HS-5 (cell line): ENCODE results near the gene ZNF512B.
"Not testable (repeated sequence)": the region's sequence is repeated elsewhere in the genome, so short reads cannot be mapped to it uniquely, and the experiment has no call there.

Experiments
- DNase-seq: peaks from one replicate; pipeline ENCODE4 v3.0.0-alpha.2; 2012; ENCODE audit warnings: low read depth

ZNF512B gene, protein sequence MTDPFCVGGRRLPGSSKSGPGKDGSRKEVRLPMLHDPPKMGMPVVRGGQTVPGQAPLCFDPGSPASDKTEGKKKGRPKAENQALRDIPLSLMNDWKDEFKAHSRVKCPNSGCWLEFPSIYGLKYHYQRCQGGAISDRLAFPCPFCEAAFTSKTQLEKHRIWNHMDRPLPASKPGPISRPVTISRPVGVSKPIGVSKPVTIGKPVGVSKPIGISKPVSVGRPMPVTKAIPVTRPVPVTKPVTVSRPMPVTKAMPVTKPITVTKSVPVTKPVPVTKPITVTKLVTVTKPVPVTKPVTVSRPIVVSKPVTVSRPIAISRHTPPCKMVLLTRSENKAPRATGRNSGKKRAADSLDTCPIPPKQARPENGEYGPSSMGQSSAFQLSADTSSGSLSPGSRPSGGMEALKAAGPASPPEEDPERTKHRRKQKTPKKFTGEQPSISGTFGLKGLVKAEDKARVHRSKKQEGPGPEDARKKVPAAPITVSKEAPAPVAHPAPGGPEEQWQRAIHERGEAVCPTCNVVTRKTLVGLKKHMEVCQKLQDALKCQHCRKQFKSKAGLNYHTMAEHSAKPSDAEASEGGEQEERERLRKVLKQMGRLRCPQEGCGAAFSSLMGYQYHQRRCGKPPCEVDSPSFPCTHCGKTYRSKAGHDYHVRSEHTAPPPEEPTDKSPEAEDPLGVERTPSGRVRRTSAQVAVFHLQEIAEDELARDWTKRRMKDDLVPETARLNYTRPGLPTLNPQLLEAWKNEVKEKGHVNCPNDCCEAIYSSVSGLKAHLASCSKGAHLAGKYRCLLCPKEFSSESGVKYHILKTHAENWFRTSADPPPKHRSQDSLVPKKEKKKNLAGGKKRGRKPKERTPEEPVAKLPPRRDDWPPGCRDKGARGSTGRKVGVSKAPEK

GRCh38 chr20:63969838-63970713 is at the start of gene ZNF512B:
TSS of gene ZNF512B (minus strand) at chr20:63969930. CDS start at chr20:63967950, 1,980 bp downstream.
- no peak for DNase-seq

- no peak for DNase-seq
Measured at GRCh38 chr20:64015635-64016034, 45.9 kb upstream of the ZNF512B start.

- not testable (repeated sequence) for DNase-seq
Measured at GRCh38 chr20:64012385-64013154, 42.8 kb upstream of the ZNF512B start.

DNA sequence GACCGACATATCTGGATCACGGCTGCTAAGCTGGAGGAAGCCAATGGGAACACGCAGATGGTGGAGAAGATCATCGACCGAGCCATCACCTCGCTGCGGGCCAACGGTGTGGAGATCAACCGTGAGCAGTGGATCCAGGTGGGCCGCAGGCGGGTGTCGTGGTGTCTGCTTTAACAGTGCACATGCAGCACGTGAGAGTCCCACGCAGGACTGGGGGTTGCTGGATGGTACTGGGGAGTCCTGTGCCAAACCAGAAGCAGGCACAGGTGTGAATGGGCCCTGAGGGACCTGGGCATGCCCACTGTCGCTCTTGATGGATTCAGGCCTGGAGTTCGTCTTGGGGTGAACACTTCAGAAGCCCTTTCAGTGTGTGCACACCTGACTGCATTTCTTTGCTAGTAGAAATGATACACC is 41.6 kb upstream of the ZNF512B start:
- no peak for DNase-seq

- DNase-seq = peak; percentile 4
Measured at GRCh38 chr20:64010711-64011237, 41.0 kb upstream of the ZNF512B start.

GRCh38 chr20:64009811-64010387 is 40.2 kb upstream of the ZNF512B start:
- no peak for DNase-seq

- no peak for DNase-seq
Measured at GRCh38 chr20:64006902-64007301, 37.2 kb upstream of the ZNF512B start.

GRCh38 chr20:64006490-64006889 is 36.8 kb upstream of the ZNF512B start:
- DNase-seq = no peak

DNA sequence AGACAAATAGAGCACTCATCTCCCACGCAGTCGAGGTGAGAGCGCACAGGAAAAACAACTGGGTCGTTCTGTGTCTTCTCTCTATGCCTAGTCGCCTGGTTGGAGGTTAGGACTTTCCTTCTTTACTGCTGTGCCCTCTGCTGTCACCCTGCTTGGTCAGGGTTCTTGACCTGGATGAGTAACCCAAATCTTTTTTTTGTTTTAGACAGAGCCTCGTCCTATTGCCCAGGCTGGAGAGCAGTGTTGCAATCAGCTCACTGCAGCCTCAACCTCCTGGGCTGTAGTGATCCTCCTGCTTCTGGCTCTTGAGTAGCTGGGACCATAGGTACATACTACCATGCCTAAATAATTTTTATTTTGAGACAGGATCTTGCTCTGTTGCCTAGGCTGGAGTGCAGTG is 35.7 kb upstream of the ZNF512B start:
- DNase-seq = no peak

- no peak for DNase-seq
Measured at GRCh38 chr20:64003960-64004725, 34.4 kb upstream of the ZNF512B start.

GRCh38 chr20:64001607-64002011 is 31.9 kb upstream of the ZNF512B start:
- DNase-seq = no peak

- no peak for DNase-seq
Measured at GRCh38 chr20:64000906-64001305, 31.2 kb upstream of the ZNF512B start.

- no peak for DNase-seq
Measured at GRCh38 chr20:63982937-63983336, 13.2 kb upstream of the ZNF512B start.

DNA sequence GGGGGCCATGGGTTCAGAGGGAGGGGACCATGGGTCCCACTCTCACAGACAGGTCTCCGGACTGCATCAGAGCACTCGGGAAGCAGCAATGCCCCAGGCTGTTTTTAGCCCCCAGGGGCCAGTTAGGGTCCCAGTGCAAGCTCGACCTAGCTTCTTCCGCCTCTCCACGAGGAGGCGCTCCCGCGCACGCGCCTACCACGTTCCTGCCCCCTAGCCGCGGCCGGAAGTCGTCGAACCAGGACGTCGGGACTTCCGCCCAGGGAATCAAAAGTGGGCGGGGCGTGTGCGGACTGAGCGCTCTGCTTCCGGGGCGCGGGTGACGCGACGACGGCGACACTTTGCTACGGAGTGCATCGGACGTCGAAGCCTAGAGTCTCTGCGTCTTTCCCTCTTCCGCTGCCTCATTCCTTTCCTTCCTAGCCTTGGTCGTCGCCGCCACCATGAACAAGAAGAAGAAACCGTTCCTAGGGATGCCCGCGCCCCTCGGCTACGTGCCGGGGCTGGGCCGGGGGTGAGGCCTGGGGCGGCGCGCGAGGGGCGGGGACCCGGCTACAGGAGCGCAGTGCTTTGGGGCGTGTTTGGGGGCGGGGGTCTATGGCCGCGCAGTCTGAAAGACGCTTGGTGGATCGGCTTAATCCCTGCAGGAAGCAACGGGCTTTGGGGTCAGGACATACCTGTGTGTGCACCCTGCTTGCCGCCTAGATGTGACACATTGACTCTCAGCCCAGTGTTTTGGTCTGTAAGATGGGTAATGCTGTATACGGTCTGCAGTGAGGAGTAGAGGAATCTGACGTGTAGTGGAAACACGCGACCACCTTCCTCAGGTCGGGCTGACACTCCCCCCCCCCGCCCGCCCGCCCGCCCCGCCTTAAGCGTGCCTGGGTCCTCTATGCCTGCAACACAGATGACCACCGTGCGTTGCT is 11.3 kb upstream of the ZNF512B start, which contains the start of gene PRPF6:
TSS of gene PRPF6 (plus strand) at position 327 of the 923 bp plus-strand sequence. CDS start at position 441, 114 bp downstream.
- DNase-seq = peak; percentile 66

GRCh38 chr20:63980317-63980805 is 10.6 kb upstream of the ZNF512B start:
- no peak for DNase-seq

GRCh38 chr20:63979557-63980316 is 10.0 kb upstream of the ZNF512B start, which contains the start of gene SAMD10:
TSS of gene SAMD10 (minus strand) at chr20:63979642. CDS start at chr20:63979467, 175 bp downstream.
- DNase-seq = no peak

DNA sequence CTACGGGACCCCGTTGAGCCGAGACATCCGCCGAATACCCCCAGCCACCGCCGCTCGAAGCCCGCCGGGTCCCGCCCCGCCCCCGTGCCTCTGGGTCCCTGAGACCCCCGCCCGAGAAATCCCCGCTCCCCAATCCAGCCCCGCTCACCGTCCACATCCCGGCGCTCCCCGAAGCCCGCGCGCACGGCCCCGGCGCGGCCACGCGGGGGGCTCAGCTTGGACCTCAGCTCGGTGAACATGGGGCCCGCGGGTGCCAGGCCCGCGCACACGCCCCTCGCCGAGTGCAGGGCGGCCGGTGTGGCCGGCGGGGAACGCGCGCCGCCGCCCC is 9.5 kb upstream of the ZNF512B start:
- DNase-seq = no peak
